Spinal cord (tissue), 10 donors: ENCODE results near the gene BAIAP2L2. TPM values are rescaled to one million over a fixed set of nuclear protein-coding genes. Genes with fewer than 3 reads are reported as not detected.

Experiments
- DNase-seq, 6 donors: peaks; one replicate each; pipeline versions ENCODE4 v3.0.0 to v3.0.0-alpha.2; 2013 to 2015; ENCODE audit warnings: low spot score in 6 of 6, low read depth in 4 of 6
- H3K27ac ChIP-seq: one replicate; pipeline ENCODE4 v1.5.1; 2013; ENCODE audit warnings: low read depth, low read length, control low read depth
- H3K27me3 ChIP-seq: one replicate; pipeline ENCODE4 v1.6.1; 2013; ENCODE audit warnings: low read length; ENCODE audit not compliant: control insufficient read depth, insufficient read depth
- H3K36me3 ChIP-seq: one replicate; pipeline ENCODE4 v1.6.1; 2013; ENCODE audit warnings: low read length; ENCODE audit not compliant: control insufficient read depth, insufficient read depth
- H3K4me1 ChIP-seq: one replicate; pipeline ENCODE4 v1.6.1; 2013; ENCODE audit warnings: low read length; ENCODE audit not compliant: control insufficient read depth, insufficient read depth
- H3K4me3 ChIP-seq: one replicate; pipeline ENCODE4 v1.5.1; 2013; ENCODE audit warnings: low read depth, low read length, control low read depth
- H3K9me3 ChIP-seq: one replicate; pipeline ENCODE4 v1.6.1; 2013; ENCODE audit warnings: low read length; ENCODE audit not compliant: control insufficient read depth, insufficient read depth
- WGBS: methylation state at CpG from one replicate; pipeline ENCODE4 v1.1.5; 2013; ENCODE audit warnings: missing lambda C conversion rate; ENCODE audit not compliant: insufficient coverage; 5-methylcytosine and 5-hydroxymethylcytosine counted together
- polyA plus RNA-seq, 2 donors: library from polyadenylated mRNA; unstranded; fragments of 120-200 nt; gene quantifications; one replicate each; pipeline ENCODE4 v1.2.1, GENCODE V29; 2013; ENCODE audit not compliant: insufficient read length in 2 of 2
- total RNA-seq, 2 donors: library from RNA; depleted of rRNA in 1 of 2; stranded (reverse); fragments of 120-200 nt in 1 of 2; fragments of >200 nt in 1 of 2; gene quantifications; one replicate each; pipeline versions ENCODE4 v1.2.3 to v1.2.4, GENCODE V29; 2013 to 2014
- donor health status: healthy.

The BAIAP2L2 gene
- total and polyA plus RNA-seq, 4 donors = 0.10 to 11.3 (median 4.6) TPM

GRCh38 chr22:38062791-38063190, 47.7 kb downstream of the BAIAP2L2 start:
- no peak for DNase-seq
- H3K36me3 ChIP-seq = peaks cover 63% of the 10 kb centered on the region
- no peaks in the 10 kb centered on the region for H3K9me3 ChIP-seq
- no peak overlapping the region for H3K4me3 ChIP-seq
- H3K27me3 ChIP-seq = no peaks in the 10 kb centered on the region
- no peak overlapping the region for H3K27ac ChIP-seq
- peaks cover under 1% of the 10 kb centered on the region for H3K4me1 ChIP-seq
- 56% methylated on average over 2 of the region's 6 CpGs for WGBS

GRCh38 chr22:38056969-38057891, 53.3 kb downstream of the BAIAP2L2 start, which contains the start of gene PICK1:
PICK1 (plus strand) TSS chr22:38057404; CDS start chr22:38057810, 406 bp downstream.
- under 1% methylated on average over 35 of the region's 47 CpGs for WGBS
- H3K4me1 ChIP-seq = peaks cover 33% of the 10 kb centered on the region
- no peaks in the 10 kb centered on the region for H3K27me3 ChIP-seq
- no peaks in the 10 kb centered on the region for H3K9me3 ChIP-seq
- H3K4me3 ChIP-seq = peak within 1 kb of the TSS; percentile 73
- H3K36me3 ChIP-seq = peaks cover 24% of the 10 kb centered on the region
- H3K27ac ChIP-seq = peak within 1 kb of the TSS; percentile 85
- DNase-seq = peak in 5 of 6 donors; percentile 83 to 99 (median 87)

- Histone ChIP-seq H3K36me3 (no peaks in the 10 kb centered on the region), H3K27me3 (no peaks in the 10 kb centered on the region), H3K4me3 (no peak overlapping the region), H3K27ac (no peak overlapping the region), H3K9me3 (no peaks in the 10 kb centered on the region), H3K4me1 (peaks cover 50% of the 10 kb centered on the region)
- peak in 5 of 6 donors; percentile 70 to 96 (median 79) for DNase-seq
- WGBS = 22% methylated on average over 20 of the region's 30 CpGs
Measured at GRCh38 chr22:38051900-38052862, 58.3 kb downstream of the BAIAP2L2 start.

- H3K27me3 ChIP-seq = no peaks in the 10 kb centered on the region
- peaks cover 45% of the 10 kb centered on the region for H3K4me1 ChIP-seq
- H3K9me3 ChIP-seq = no peaks in the 10 kb centered on the region
- H3K4me3 ChIP-seq = no peak overlapping the region
- no peaks in the 10 kb centered on the region for H3K36me3 ChIP-seq
- 80% methylated on average over 7 of the region's 8 CpGs for WGBS
- DNase-seq = no peak
- peak overlapping the region; percentile 65 for H3K27ac ChIP-seq
Measured at GRCh38 chr22:38051261-38051660, 59.2 kb downstream of the BAIAP2L2 start.

- peaks cover 45% of the 10 kb centered on the region for H3K4me1 ChIP-seq
- whole genome bisulfite sequencing = 89% methylated on average over 7 of the region's 7 CpGs
- H3K27ac ChIP-seq = peak overlapping the region; percentile 65
Measured at GRCh38 chr22:38050720-38051119, 59.8 kb downstream of the BAIAP2L2 start.

GRCh38 chr22:38049812-38050619, 60.5 kb downstream of the BAIAP2L2 start:
- peak overlapping the region; percentile 84 for H3K27ac ChIP-seq
- WGBS = 78% methylated on average over 12 of the region's 20 CpGs
- H3K36me3 ChIP-seq = no peaks in the 10 kb centered on the region
- H3K4me1 ChIP-seq = peaks cover 44% of the 10 kb centered on the region
- H3K9me3 ChIP-seq = no peaks in the 10 kb centered on the region
- H3K27me3 ChIP-seq = no peaks in the 10 kb centered on the region
- peak overlapping the region; percentile 22 for H3K4me3 ChIP-seq
- peak in 1 of 6 donors; percentile 51 for DNase-seq

More at GRCh38 chr22:38050720-38051119, 59.8 kb downstream of the BAIAP2L2 start:
- Histone ChIP-seq H3K4me3 (no peak overlapping the region), H3K27me3 (no peaks in the 10 kb centered on the region), H3K36me3 (no peaks in the 10 kb centered on the region), H3K9me3 (no peaks in the 10 kb centered on the region)
- no peak for DNase-seq

- no peaks in the 10 kb centered on the region for H3K9me3 ChIP-seq
- peaks cover 40% of the 10 kb centered on the region for H3K4me1 ChIP-seq
- WGBS = 59% methylated on average over 10 of the region's 14 CpGs
- H3K36me3 ChIP-seq = no peaks in the 10 kb centered on the region
- H3K27me3 ChIP-seq = no peaks in the 10 kb centered on the region
- no peak overlapping the region for H3K4me3 ChIP-seq
- H3K27ac ChIP-seq = peak overlapping the region; percentile 50
- no peak for DNase-seq
Measured at GRCh38 chr22:38046070-38046748, 64.3 kb downstream of the BAIAP2L2 start.

GRCh38 chr22:38043151-38044039, 67.1 kb downstream of the BAIAP2L2 start:
- H3K4me1 ChIP-seq = peaks cover 42% of the 10 kb centered on the region
- WGBS = 100% methylated on average over 8 of the region's 16 CpGs
- no peak overlapping the region for H3K4me3 ChIP-seq
- H3K9me3 ChIP-seq = no peaks in the 10 kb centered on the region
- no peak overlapping the region for H3K27ac ChIP-seq
- H3K27me3 ChIP-seq = no peaks in the 10 kb centered on the region
- H3K36me3 ChIP-seq = peaks cover 5% of the 10 kb centered on the region
- DNase-seq = no peak
